SU-DHL-6 (cell line): Measurements from ENCODE around the gene AGBL4.

Experiments used
- H2AFZ ChIP-seq: fragments of 200-600 bp; sonication (generic); 2 replicates; pipeline ENCODE4 v1.6.1; 2014; ENCODE audit warnings: low read depth, mild to moderate bottlenecking, moderate library complexity, mixed read lengths, antibody characterized with exemption, low read length; ENCODE audit not compliant: severe bottlenecking
- H3F3A ChIP-seq: fragments of 200-600 bp; shearing (Covaris generic); 2 replicates; pipeline ENCODE4 v1.6.0; 2016; ENCODE audit warnings: antibody characterized with exemption, mild to moderate bottlenecking; ENCODE audit not compliant: insufficient read depth
- H3K27ac ChIP-seq: fragments of 200-600 bp; sonication (generic); 2 replicates; pipeline ENCODE4 v1.5.1; 2016; ENCODE audit warnings: low read depth, mild to moderate bottlenecking, low read length, moderate library complexity, mixed read lengths
- H3K27me3 ChIP-seq: fragments of 200-600 bp; sonication (generic), shearing (Covaris generic); 2 replicates; pipeline ENCODE4 v1.6.0; 2014; ENCODE audit warnings: mild to moderate bottlenecking, low read length
- H3K36me3 ChIP-seq: fragments of 200-600 bp; sonication (generic); 2 replicates; pipeline ENCODE4 v1.6.1; 2014; ENCODE audit warnings: mild to moderate bottlenecking, low read length, mixed read lengths
- H3K4me2 ChIP-seq: fragments of 300-600, 200-600 bp; shearing (Covaris generic), sonication (generic); 2 replicates; pipeline ENCODE4 v1.6.0; 2014; ENCODE audit warnings: low read length, low read depth, mild to moderate bottlenecking; ENCODE audit not compliant: poor library complexity, severe bottlenecking
- H3K4me3 ChIP-seq: fragments of 200-600 bp; sonication (generic); 2 replicates; pipeline ENCODE4 v1.5.1; 2014; ENCODE audit warnings: antibody characterized with exemption, low read length, mild to moderate bottlenecking, mixed read lengths; ENCODE audit not compliant: insufficient read depth, poor library complexity, severe bottlenecking
- H3K79me2 ChIP-seq: fragments of 200-600 bp; sonication (generic); 2 replicates; pipeline ENCODE4 v1.6.1; 2014; ENCODE audit warnings: mild to moderate bottlenecking, low read length, moderate library complexity; ENCODE audit not compliant: insufficient read depth
- H3K9ac ChIP-seq: fragments of 200-600 bp; sonication (generic); 2 replicates; pipeline ENCODE4 v1.7.0; 2014; ENCODE audit warnings: mild to moderate bottlenecking, low read length
- H3K9me2 ChIP-seq: fragments of 200-600 bp; sonication (generic); replicated peaks from 2 replicates; pipeline ENCODE4 v1.6.1; 2014; ENCODE audit warnings: low read length; ENCODE audit not compliant: insufficient read depth
- H3K9me3 ChIP-seq: fragments of 200-600 bp; sonication (generic); 2 replicates; pipeline ENCODE4 v1.6.1; 2014; ENCODE audit warnings: low read length, mixed read lengths; ENCODE audit not compliant: insufficient read depth
- H4K20me1 ChIP-seq: fragments of 200-600 bp; sonication (generic); 2 replicates; pipeline ENCODE4 v1.6.1; 2014; ENCODE audit warnings: low read depth, mild to moderate bottlenecking, antibody characterized with exemption, low read length, moderate library complexity, mixed read lengths
- CTCF ChIP-seq: fragments of 200-600 bp; sonication (generic); IDR thresholded peaks from one replicate; pipeline ENCODE4 v1.5.1; 2017; ENCODE audit warnings: antibody characterized with exemption, mild to moderate bottlenecking, low read length, moderate library complexity; ENCODE audit not compliant: insufficient read depth, poor library complexity, severe bottlenecking
- EZH2phosphoT487 ChIP-seq: fragments of 200-600 bp; sonication (generic), shearing (Covaris generic); conservative IDR thresholded peaks from 2 replicates; pipeline ENCODE4 v1.6.1; 2018; ENCODE audit warnings: mild to moderate bottlenecking, antibody characterized with exemption, low read length, moderate library complexity, mixed read lengths

The AGBL4 gene

GRCh38 chr1:48570568-48570967 is 1453.2 kb downstream of the AGBL4 start:
- H3K27ac ChIP-seq, result no peak overlapping the region
- no peaks in the 10 kb centered on the region for H3K27me3 ChIP-seq
- no peak overlapping the region for H2AFZ ChIP-seq
- H3K4me2 ChIP-seq, result no peak overlapping the region
- H3K36me3 ChIP-seq, result no peaks in the 10 kb centered on the region
- TF ChIP-seq EZH2phosphoT487, result no peak
- TF ChIP-seq CTCF, result no peak
- no peaks in the 10 kb centered on the region for H3K9me3 ChIP-seq
- H4K20me1 ChIP-seq, result no peaks in the 10 kb centered on the region
- H3K9ac ChIP-seq, result no peak overlapping the region
- no peaks in the 10 kb centered on the region for H3K9me2 ChIP-seq
- H3K79me2 ChIP-seq, result no peaks in the 10 kb centered on the region
- H3K4me3 ChIP-seq, result no peak overlapping the region
- no peaks in the 10 kb centered on the region for H3F3A ChIP-seq

- H3K9me3 ChIP-seq, result no peaks in the 10 kb centered on the region
- H2AFZ ChIP-seq, result no peak overlapping the region
- no peak overlapping the region for H3K4me2 ChIP-seq
- H3K4me3 ChIP-seq, result no peak overlapping the region
- no peaks in the 10 kb centered on the region for H3K79me2 ChIP-seq
- H3K9me2 ChIP-seq, result no peaks in the 10 kb centered on the region
- no peaks in the 10 kb centered on the region for H3K36me3 ChIP-seq
- H3K27ac ChIP-seq, result no peak overlapping the region
- no peak overlapping the region for H3K9ac ChIP-seq
- H4K20me1 ChIP-seq, result no peaks in the 10 kb centered on the region
- no peaks in the 10 kb centered on the region for H3K27me3 ChIP-seq
- H3F3A ChIP-seq, result no peaks in the 10 kb centered on the region
- TF ChIP-seq CTCF (no peak), EZH2phosphoT487 (no peak)
Measured at GRCh38 chr1:48568501-48568900, 1455.3 kb downstream of the AGBL4 start.

GRCh38 chr1:48566492-48566891 is 1457.3 kb downstream of the AGBL4 start:
- Histone ChIP-seq H2AFZ (no peak overlapping the region), H4K20me1 (no peaks in the 10 kb centered on the region), H3K36me3 (no peaks in the 10 kb centered on the region), H3K27ac (no peak overlapping the region), H3K9ac (no peak overlapping the region), H3K79me2 (no peaks in the 10 kb centered on the region), H3K4me3 (no peak overlapping the region), H3K9me2 (no peaks in the 10 kb centered on the region), H3K27me3 (no peaks in the 10 kb centered on the region), H3F3A (no peaks in the 10 kb centered on the region), H3K4me2 (no peak overlapping the region), H3K9me3 (no peaks in the 10 kb centered on the region)
- TF ChIP-seq CTCF (no peak), EZH2phosphoT487 (no peak)
